HG03575 (cell line): Measurements from ENCODE around the gene ENDOV.

Experiments
- ATAC-seq: cut with Tn5 transposase; IDR thresholded peaks from one replicate; pipeline ENCODE4 v1.9.1; 2021; ENCODE audit not compliant: unreplicated experiment, insufficient number of reproducible peaks, low FRiP score; ENCODE audit errors: extremely low read depth

The ENDOV gene

DNA sequence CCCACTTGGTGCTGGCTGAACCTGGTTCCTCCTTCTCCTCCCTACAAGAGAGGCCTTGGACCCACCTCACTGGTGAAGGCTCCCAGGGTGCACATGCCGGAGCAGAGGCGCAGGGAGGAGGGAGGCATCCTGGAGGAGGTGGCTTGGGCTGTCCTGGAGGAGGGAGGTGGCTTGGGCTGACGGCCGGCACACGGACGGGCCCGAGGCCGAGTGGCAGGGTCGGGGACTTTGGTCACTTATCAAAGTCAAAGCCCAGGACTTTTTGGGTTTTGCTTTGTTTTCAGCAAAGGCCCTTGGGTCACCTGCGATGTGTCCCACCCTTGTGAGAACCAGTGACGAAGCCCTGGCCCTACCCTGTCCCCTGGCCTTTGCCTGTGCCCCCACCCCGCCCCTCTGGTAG is 28.5 kb downstream of the ENDOV start:
- ATAC-seq, result no peak

DNA sequence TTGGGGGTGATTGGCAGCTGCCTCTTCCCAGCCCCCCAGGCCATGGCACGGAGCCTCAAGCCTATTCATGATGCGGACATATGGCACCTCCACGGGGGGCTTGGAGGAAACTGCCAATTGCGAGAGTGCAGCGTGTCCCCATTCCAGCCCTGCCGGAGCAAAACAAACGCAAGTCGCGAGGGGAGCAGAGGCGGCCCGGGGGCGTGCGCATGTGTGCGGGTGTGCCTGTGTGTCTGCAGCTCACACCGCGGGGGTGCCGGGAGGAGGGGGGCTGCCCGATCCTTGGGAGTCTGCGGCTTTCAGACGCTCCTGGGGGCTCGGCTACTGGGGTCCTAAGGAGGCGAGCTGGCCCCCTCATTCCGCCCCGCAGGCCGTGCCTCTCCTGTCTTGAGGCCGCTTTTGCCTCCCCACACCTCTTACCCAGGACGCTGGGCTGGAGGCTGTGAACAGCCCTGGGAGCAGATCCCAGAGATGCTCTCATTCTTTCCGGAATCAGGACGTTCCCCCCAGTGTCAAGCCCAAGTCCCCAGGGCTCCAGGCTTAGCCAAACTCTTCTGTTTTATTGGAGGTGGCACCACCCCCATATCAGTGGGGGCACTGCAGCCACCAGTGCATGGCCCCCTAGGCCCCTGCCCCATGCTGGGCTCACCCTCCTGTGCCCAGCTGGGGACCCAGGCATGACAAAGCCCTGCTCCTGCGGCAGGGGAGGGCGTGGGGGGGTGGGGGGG is 29.1 kb downstream of the ENDOV start:
- no peak for ATAC-seq

DNA sequence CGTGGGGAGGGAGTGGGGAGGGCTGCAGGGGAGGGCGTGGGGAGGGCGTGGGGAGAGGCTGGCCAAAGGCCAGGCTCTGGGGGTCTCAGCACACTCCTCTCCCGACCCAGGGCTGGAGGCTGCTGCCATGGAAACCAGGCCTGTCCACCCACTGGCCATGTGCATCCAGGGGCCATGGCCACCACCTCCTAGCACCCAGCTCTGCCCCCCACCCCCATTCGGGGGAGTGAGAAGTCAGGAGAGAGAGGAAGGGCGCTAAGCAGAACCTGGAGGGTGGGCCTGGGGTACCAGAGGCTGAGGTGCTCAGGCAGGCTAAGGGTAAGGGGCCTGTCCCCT is 29.6 kb downstream of the ENDOV start:
- no peak for ATAC-seq

DNA sequence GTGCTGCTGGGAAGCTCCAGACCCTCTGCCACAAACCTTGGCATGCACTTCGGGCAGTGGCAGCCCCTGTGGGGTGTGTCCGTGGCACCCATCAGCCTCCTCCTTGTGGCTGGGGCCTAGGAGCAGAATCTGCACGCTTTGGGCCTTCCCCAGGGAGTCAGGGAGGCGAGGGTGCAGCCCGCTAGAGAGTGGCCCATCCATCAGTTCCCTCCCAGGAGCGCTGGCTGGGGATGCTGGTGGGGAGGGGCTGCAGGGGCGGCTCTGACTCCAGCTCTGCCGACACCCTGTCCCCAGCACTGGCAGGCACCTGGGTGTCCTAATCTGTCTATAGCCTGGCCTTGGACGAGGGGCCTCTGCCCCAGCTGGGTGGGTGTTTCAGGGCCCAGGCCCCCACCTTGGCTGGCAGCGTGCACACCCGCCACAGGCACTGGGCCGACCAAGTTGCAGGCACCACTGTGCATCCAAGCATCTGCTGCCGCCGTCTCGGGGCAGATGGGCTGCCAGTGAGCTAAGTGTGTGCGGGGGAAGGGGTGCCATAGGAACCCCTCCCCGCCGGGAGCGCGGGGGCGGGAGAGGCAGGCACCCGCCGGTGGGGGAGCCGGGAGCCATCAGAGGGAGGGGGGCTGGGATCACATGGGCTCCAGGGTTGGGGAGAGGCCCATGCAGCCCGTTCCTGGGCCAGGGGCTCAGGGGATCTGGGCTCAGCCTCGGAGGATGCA is 30.2 kb downstream of the ENDOV start:
- ATAC-seq, result no peak

DNA sequence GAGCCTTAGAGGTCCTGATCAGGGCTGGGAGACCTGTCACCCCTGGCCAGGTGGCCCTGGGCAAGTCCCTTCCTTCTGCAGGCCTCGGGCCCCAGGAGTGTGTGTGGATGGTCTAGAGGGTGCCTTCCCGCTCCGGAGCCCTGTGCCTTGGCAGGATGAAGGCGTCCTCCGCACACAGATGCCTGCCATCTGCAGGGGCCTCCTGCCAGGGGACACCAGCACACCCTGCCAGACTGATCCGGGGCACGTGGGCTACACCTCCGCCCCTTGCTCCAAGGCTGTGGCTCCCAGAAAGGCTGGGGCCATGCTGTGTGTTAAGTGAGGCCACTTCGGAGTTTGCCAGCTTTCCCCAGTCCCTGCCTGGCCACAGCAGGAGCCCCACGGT is 30.8 kb downstream of the ENDOV start:
- no peak for ATAC-seq

DNA sequence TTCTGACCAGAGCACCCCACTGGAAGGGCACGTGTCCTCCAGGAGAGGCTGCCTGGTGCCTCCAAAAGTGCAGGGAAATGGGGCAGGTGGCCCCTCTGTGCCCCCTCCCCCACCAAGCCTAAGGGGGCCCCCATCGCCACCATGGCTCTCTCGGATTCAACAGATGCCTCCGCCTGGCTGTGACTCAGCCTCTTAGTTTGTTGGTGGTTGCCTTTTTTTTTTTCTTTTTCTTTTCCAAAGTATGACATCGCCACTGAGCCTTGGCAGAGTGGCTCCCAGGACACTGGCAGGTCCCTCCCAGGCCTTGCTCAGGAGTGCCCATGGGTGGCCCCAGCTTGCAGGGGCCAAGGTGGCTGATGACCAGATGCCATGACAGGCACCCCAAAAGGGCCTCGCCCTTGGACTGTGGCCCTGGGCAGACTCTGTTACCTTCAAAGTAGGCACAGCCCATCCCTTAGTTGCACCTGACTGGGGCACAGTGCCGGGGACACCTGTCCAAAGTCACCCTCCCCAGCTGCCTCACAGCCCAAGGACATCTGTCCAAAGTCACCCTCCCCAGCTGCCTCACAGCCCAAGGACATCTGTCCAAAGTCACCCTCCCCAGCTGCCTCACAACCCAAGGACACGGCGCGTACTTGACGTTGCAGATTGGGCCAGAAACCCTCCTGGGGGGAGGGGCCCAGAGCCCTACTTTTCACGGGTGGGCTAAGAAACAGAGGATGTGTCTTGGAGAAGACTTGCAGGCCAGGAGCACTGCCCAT is 31.9 kb downstream of the ENDOV start:
- ATAC-seq, result no peak

DNA sequence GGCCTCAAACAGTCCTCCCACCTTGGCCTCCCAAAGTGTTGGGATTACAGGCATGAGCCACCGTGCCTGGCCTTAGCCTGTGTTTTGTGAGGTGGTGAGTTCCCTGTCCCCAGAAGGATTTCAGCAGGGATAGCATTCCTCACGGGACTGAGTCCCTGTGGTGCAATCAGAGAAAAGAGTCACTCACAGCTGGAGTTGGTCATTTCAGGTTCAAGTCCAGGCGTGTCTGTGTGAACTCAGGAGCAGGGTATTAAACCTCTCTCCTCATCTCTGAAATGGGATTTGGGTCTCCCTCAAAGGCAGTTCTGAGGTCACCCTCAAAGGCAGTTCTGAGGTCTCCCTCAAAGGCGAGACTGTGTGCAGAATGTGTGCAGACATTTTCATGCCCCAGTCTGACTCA is 32.8 kb downstream of the ENDOV start:
- ATAC-seq, result no peak

DNA sequence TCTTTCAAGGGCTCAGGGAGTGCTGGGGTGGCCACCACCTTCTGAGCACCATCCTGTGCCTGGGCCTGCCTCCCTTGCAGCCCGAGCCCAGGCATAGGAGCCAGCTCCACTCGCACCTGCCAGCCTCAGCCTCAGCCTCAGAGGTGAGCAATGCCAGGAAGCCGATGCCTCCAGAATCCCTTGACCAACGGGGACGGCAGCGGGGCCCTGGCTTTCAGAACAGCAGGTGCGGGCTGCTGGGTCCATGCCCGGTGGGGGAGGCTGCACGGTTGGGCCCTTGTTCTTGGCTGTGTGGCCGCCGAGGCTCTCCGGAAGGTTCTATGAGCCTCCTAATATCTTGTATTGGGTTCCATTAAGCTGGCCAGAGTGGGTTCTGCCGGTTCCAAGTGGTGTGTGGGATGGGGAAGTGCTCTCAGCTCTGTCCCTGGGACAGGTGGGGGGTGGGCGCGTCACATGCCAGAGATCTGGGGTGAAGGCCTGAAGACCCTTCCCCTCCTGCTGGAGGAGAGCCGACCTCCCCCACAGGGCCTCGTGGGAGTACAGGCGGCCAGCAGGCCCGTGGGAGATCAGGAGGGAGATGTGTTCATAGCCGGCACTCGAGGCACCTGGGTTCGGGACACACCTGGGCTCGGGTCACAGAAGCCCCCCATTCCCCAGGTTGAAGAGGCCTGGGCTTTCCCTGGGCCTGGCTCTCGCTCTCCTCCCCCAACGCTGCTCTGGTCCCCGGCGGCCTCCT is 34.4 kb downstream of the ENDOV start:
- ATAC-seq, result no peak

DNA sequence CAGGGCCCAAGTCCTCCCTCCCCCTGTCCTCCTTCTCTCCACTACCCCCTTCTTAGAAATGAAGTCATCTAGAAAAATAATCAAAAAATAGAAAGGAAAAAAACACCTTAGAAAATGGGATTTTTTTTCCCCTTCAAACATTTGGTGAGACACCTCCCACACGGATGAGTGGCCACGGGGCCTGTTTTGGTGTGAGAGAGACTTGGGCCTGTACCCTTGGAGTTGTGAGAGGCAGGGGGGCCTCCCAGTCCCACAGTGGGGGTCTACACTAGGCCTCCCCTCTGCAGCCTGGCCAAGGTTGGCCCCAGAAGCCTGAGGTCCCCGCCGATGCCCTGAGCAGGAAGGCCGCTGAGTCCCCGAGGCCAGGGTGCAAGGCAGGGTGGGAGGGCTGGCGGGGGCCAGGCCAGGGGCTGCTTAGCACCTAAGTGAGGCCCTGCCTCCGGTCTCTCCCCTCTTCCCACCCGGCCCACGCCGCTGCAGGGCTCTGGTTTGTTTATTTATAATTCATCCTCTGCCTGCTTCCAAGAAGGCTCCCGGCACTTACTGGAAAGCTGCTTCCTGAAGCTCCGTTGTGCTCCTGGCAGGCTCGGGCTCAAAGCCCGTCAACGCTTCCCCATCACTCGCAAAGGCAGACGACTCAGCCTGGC is 35.1 kb downstream of the ENDOV start:
- no peak for ATAC-seq

DNA sequence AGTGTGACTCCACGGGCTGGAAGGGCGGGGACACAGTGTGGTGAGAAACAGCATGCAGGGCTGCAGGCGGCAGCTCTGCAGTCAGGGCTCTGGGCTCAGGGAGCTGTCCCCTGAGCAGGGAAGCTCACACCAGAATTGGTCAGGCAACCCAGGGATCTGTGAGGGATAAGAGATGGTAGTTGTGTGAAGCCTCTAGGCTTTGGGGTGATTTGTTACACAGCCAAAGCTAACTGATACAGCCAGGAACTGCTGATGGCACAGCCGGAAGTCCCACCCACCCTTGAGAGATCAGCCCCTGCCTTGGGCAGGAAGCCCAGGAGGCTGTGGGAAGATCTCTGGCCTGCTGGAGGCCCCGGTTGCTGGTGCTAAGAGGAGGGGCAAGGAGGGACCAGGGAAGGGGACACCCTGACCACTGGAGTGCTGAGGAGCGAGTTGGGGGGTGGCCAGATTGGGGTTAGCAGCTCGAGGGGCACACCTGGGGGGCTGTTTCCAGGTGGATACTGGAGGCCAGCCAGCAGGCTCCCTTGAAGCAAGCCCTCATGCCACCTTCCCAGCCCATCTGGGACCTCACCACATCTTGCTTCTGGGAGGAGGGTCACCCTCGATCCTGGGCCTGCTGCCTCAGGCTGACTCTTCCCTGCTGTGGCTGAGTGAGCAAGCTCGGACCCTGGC is 36.3 kb downstream of the ENDOV start:
- ATAC-seq, result no peak

DNA sequence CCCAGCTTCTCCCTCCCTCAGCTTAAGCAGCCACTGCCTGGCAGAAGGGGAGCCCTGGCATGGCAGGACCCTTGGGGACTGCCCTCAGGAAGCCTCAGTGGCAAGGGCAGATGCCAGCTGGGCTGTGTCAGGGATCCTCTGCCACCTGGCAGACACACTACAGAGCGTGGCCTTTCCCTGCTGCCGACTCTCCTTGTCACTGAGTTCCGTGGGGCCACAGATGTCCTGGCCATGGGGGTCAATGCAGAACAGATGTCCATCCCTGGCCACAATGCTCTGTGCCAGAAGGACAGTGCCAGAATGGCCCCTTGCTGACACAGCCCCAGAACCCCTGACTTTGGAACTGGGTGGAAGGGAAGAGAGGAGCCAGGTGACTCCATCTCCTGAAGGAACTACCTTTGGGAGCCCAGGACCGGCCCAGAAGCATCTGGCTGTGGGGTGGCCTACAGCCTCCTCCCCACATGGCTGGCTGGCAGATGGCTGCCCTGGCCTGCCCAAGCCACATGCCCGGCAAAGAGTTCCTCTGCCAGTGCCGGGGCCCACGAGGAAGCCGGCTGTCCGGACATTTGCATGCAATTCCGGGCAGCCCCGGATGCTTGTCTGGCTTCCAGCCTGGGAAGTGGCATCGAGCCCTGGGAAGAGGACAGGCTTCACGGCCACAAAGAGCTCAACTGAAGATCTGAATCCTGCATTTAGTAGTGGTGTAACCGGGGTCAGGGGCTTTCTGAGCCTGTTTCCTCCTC is 37.4 kb downstream of the ENDOV start:
- ATAC-seq, result no peak

DNA sequence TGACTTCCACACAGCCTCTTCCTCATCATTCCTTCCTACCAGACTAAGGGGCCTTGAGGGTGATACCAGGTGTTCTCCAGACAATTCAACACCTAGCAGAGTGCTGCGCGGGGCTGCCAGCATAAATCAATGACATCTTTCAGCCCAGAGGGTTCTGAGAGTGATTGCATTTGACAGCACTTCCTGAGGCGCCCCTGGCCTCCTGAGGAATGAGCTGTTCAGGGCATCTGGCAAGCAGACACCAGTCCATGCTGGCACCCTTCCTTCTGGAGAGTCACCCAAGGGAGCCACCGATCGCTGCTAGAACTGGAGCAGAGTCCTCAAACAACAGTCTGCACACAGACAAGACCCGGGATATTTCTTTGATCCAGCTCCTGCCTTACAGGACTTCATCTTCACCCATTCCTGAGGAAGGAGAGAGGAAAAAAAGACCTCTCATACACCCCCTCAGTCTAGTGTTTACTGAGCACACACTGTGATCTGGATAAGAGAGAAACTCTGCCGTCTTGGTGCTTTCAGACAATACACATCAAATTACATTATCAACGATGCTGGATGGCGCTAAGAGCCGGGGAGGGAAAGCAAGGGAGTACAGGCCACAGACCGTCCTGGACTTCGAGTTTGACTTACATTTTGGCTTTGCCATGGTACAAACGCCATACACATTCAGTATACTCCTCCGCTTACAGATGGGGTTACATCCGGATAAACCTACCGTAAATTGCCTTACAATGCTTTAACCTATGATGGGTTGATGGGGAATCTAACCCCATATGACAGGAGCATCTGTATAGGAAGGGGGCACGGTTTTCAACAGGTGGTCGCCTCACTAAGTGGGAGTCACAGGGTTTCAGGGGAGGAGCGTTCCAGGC is 38.4 kb downstream of the ENDOV start:
- ATAC-seq, result no peak

DNA sequence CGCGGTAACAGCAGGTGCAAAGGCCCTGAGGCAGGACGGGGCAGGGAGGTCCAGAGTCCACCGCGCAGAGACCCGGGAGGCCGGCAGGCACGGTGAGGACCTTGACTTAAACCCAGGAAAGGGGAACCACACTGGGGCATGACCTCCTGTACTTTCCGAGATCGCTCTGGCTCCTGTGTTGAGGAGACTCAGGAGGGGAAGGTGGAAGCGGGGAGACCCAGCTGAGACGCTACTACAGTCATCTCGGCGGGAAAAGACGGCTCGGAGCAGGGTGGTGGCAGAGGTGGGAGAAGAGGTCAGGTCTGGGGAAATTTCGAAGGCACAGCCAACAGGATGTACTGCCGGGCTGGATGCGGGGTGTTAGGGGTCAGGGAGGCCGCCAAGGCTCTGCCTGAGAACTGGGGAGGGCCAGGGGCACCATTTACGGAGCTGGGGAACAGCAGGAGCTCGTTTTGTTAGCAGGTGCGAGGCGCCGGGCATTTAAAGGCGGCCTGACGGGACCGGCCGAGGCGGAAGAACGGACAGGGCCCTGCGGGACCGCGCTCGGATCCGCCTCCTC is 39.1 kb downstream of the ENDOV start:
- ATAC-seq, result no peak

DNA sequence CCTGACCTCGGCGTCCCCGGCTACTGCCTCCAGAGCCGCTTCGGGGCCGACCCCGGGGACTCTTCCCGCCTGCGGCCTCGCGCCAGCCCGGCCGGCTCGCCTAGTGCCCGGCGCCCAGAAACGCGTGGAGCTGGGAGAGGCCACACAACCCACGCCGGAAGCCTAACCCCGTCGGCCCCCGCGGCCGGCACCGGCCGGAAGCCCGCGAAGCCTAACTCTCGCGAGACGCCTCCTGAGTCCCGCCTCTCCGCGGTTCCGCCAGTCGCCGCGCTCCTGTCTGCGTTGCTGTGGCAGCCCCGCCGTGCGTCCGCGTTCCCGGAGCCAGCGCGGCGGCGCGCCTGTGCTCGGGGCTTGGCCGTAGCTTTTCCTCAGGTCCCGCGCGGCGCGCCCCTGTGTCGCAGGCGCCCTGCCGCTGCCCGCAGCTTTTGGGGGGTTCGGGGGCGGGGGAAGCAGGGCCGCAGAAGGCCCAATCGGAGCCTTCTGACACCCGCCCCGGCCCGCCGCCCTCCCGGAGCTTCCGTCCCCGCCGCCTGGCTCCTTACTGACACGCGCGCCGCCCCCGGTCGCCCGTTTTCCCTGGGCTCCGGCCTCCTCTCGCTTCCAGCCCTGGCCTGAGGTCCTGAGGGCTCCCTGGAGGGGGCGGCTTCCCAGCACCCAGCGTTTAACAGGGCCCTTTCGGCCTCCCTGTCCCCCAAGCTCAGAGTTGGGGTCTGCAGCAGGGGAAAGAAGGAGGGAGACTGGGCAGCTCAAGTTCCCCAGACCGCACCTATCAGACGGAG is 39.8 kb downstream of the ENDOV start:
- peak; percentile 45 for ATAC-seq

DNA sequence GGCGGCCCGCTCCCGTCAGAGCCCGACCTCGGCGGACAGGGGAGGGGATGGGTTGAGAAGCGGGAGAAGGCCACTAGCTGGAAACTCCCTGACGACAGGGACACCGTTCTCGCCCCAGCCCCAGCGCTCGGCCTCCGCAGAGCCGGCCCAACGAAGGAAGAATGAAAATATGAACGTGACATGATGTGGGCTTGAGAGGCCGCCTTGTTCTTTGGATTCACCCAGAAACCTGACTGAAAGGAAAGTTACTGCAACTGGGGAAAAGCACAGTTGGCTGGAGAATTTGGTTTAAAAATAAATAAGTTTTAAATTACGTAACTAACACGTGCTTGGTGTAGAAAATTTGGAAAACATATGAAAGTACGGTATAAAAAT is 40.4 kb downstream of the ENDOV start:
- no peak for ATAC-seq

DNA sequence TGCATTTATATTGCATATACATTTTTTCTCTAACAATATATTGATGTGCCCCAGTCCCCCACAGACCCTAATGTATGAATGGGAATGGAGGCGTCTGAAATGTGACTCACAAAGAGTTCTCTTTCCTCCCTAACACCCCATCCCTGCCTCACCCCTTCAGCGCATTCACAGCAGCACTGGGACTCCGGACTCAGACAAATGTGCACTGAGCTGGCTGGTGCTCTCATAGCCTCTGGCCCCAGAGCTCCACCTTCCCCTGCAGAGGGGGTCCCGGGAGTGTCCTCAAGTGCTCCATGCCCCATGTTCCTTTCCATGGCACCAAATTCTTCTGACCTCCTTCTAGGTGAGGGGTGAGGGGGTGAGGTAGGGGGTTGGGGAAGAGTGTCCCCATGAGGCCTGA is 40.8 kb downstream of the ENDOV start:
- ATAC-seq, result no peak
